MM.1S (cell line): ENCODE results near the gene PPM1M.

Experiments used
- CTCF ChIP-seq: fragments of 300-600 bp; sonication (generic); IDR thresholded peaks from 2 replicates; pipeline ENCODE4 v1.5.1; 2016; ENCODE audit warnings: antibody characterized with exemption, low read length, mixed read lengths
- EZH2 ChIP-seq: fragments of 300-600 bp; sonication (generic); optimal IDR thresholded peaks from 2 replicates; pipeline ENCODE3; 2017; ENCODE audit warnings: low read depth, mild to moderate bottlenecking, antibody characterized with exemption, low read length, mixed read lengths
- EZH2phosphoT487 ChIP-seq: fragments of 300-600 bp; sonication (generic); IDR thresholded peaks from 2 replicates; pipeline ENCODE4 v1.6.1; 2018; ENCODE audit warnings: antibody characterized with exemption, low read length

GRCh38 chr3:52229656-52230055 is 15.9 kb upstream of the PPM1M start:
- TF ChIP-seq CTCF, result no peak
- TF ChIP-seq EZH2phosphoT487, result no peak
- TF ChIP-seq EZH2, result no peak
